ENCODE results near the gene TSPAN18. TPM values are rescaled to one million over a fixed set of nuclear protein-coding genes. Genes with fewer than 3 reads are reported as not detected.

TSPAN18 gene
- total and polyA plus RNA-seq, 2 of the 4 experiments (the other 2 are of a cell fraction): 0.36 to 1.1 TPM

DNA sequence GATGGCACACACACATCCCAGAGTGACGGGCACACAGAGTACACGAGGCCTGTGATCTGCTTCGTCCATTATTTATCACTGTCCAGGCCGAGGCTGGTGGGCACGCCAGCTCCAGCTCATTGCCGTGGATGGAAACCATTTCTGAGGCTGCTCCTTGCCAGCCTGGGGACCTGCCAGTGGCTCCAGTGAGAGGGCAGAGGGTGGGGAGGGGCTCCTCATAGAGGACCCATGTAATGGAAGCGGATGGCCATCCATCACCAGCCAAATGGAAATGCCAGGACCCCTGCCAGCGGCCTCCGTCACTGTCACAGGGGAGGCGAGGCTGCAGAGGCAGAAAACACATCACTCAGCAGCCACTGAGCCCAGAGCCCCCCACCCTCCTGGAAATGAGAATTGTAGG is 188.2 kb downstream of the TSPAN18 start:
- H3K14ac ChIP-seq (replicated peaks; ENCODE audit: low read depth, low read length): no peak overlapping the region
- no peak overlapping the region for H3K56ac ChIP-seq (ENCODE audit: extremely low read depth, insufficient read depth, low read length)
- 86% methylated on average over 1 of the region's 10 CpGs; no CpG with 5 or more reads in 1 of the 2 experiments for WGBS, 2 experiments (ENCODE audit: extremely low coverage in 2 of 2, insufficient read length in 1 of 2)
- peaks cover 16% of the 10 kb centered on the region for H3K27me3 ChIP-seq (ENCODE audit: control insufficient read depth, insufficient read depth, low read length)
- POLR2A ChIA-PET (ENCODE audit: unreplicated experiment): no interaction called here
- H3K9me3 ChIP-seq (ENCODE audit: control insufficient read depth, insufficient read depth, low read length): no peaks in the 10 kb centered on the region
- no peak overlapping the region for H3K4me3 ChIP-seq (ENCODE audit: insufficient read depth, low read depth, low read length)
- no peak overlapping the region for H3K4ac ChIP-seq (ENCODE audit: low read depth, low read length)
- intact Hi-C loops (cut with micrococcal nuclease) (no loop called here), dilution Hi-C loops (cut with HindIII; ENCODE audit: low sequenced_read_pairs, unreplicated experiment) (no loop called here), in situ Hi-C loops (cut with MboI; ENCODE audit: low sequenced_read_pairs) (loop anchor here (25.0 kb wide), 1 partner anchor 803 kb away; no protein-coding TSS in a partner anchor)
- no peak overlapping the region for H2AFZ ChIP-seq (replicated peaks; ENCODE audit: low read length, poor library complexity)
- no peaks in the 10 kb centered on the region for H3K9me1 ChIP-seq (ENCODE audit: insufficient read depth, low read length)
- no peaks in the 10 kb centered on the region for H3K36me3 ChIP-seq (ENCODE audit: control insufficient read depth, insufficient read depth, low read length)
- no peak overlapping the region for H3K4me2 ChIP-seq (ENCODE audit: low read depth, low read length)
- no peak overlapping the region for H2AK5ac ChIP-seq (ENCODE audit: low read depth, low read length)
- H3K23ac ChIP-seq (ENCODE audit: low read depth, low read length): no peak overlapping the region
- no peak overlapping the region for H4K8ac ChIP-seq (ENCODE audit: low read depth in 2 of 2, low read length in 2 of 2)
- H2AK9ac ChIP-seq (replicated peaks; ENCODE audit: low read depth, low read length, poor library complexity): no peak overlapping the region
- H4K91ac ChIP-seq (ENCODE audit: insufficient read depth, low read depth, low read length): no peak overlapping the region
- no peak for ATAC-seq (ENCODE audit: low read depth)
- H2BK5ac ChIP-seq (ENCODE audit: low read depth, low read length, poor library complexity, severe bottlenecking): no peak overlapping the region
- no peak overlapping the region for H2BK20ac ChIP-seq (ENCODE audit: low read depth, low read length)
- no peaks in the 10 kb centered on the region for H4K20me1 ChIP-seq (ENCODE audit: insufficient read depth, low read length)
- no peak for DNase-seq
- no peak overlapping the region for H3K27ac ChIP-seq (ENCODE audit: insufficient read depth, low read length)
- no peak overlapping the region for H3K9ac ChIP-seq (ENCODE audit: low read depth, low read length)
- CTCF ChIA-PET: no interaction called here
- H2BK120ac ChIP-seq (ENCODE audit: low read depth, low read length): no peak overlapping the region
- no peaks in the 10 kb centered on the region for H3K79me1 ChIP-seq (ENCODE audit: low read depth in 1 of 2, low read length in 2 of 2)
- no TSS peak for BruUV-seq (replicated peaks)
- H3K4me1 ChIP-seq (ENCODE audit: control insufficient read depth, insufficient read depth, low read length): peaks cover 1% of the 10 kb centered on the region; the same call in 1 of the 2 replicates
- no peak for TF ChIP-seq SMC3 (IDR thresholded peaks at IDR 0.05; ENCODE audit: low read depth, low read length)
- TF ChIP-seq, protein P1, sequence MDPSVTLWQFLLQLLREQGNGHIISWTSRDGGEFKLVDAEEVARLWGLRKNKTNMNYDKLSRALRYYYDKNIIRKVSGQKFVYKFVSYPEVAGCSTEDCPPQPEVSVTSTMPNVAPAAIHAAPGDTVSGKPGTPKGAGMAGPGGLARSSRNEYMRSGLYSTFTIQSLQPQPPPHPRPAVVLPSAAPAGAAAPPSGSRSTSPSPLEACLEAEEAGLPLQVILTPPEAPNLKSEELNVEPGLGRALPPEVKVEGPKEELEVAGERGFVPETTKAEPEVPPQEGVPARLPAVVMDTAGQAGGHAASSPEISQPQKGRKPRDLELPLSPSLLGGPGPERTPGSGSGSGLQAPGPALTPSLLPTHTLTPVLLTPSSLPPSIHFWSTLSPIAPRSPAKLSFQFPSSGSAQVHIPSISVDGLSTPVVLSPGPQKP (IDR thresholded peaks at IDR 0.05; ENCODE audit: borderline replicate concordance, low read depth, low read length): no peak
- TF ChIP-seq, protein P2, sequence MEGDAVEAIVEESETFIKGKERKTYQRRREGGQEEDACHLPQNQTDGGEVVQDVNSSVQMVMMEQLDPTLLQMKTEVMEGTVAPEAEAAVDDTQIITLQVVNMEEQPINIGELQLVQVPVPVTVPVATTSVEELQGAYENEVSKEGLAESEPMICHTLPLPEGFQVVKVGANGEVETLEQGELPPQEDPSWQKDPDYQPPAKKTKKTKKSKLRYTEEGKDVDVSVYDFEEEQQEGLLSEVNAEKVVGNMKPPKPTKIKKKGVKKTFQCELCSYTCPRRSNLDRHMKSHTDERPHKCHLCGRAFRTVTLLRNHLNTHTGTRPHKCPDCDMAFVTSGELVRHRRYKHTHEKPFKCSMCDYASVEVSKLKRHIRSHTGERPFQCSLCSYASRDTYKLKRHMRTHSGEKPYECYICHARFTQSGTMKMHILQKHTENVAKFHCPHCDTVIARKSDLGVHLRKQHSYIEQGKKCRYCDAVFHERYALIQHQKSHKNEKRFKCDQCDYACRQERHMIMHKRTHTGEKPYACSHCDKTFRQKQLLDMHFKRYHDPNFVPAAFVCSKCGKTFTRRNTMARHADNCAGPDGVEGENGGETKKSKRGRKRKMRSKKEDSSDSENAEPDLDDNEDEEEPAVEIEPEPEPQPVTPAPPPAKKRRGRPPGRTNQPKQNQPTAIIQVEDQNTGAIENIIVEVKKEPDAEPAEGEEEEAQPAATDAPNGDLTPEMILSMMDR (conservative IDR thresholded peaks at IDR 0.05; ENCODE audit: low read depth, low read length): no peak
- no peak for TF ChIP-seq NFE2L2 (IDR thresholded peaks at IDR 0.05; ENCODE audit: low read depth, low read length)
- TF ChIP-seq MXI1 (IDR thresholded peaks at IDR 0.05; ENCODE audit: borderline replicate concordance, low read depth, low read length): no peak
- TF ChIP-seq RCOR1 (IDR thresholded peaks at IDR 0.05; ENCODE audit: insufficient replicate concordance, low read length): no peak
- TF ChIP-seq MAZ (IDR thresholded peaks at IDR 0.05; ENCODE audit: borderline replicate concordance, low read depth, low read length): no peak
- no peak for TF ChIP-seq BHLHE40 (IDR thresholded peaks at IDR 0.05; ENCODE audit: low read depth, low read length)
- H3K18ac ChIP-seq (ENCODE audit: low read depth, low read length): no peak overlapping the region
- H4K5ac ChIP-seq (ENCODE audit: low read depth, low read length): no peak overlapping the region
- H2BK15ac ChIP-seq (ENCODE audit: low read depth, low read length): no peak overlapping the region

All from IMR-90 (cell line).